IMR-90 (cell line): ENCODE data around the gene SIX5. TPM values are rescaled to one million over a fixed set of nuclear protein-coding genes. Genes with fewer than 3 reads are reported as not detected.

ENCODE experiments used
- ATAC-seq: fragments of 200-7000 bp; cut with Tn5 transposase; 2 replicates; pipeline ENCODE4 v1.9.1; 2020; ENCODE audit warnings: low read depth, mild to moderate bottlenecking, moderate library complexity
- BruUV-seq: library from RNA; stranded (reverse); fragments of 400-500 nt; replicated peaks from 2 replicates; lab custom pipeline; 2021; lab: Mats Ljungman, UMichigan
- CTCF ChIA-PET: fragments of 300-600 bp; formaldehyde crosslinking; extraction: SDS; loops from one replicate; lab custom pipeline; 2021; ENCODE audit warnings: antibody characterized with exemption; lab: Yijun Ruan, JAX
- POLR2A ChIA-PET: fragments of 300-600 bp; sonication (Branson Sonifier 250); formaldehyde crosslinking; loops from one replicate; lab custom pipeline; 2022; ENCODE audit warnings: antibody characterized with exemption; ENCODE audit not compliant: unreplicated experiment; lab: Charles Lee
- DNase-seq: peaks from one replicate; pipeline ENCODE4 v3.0.0; 2013
- H2AFZ ChIP-seq: replicated peaks from 2 replicates; pipeline ENCODE3; 2013; ENCODE audit warnings: low read length, mild to moderate bottlenecking; ENCODE audit not compliant: poor library complexity
- H2AK5ac ChIP-seq: 2 replicates; pipeline ENCODE4 v1.6.1; 2013; ENCODE audit warnings: low read depth, low read length, inconsistent platforms
- H2AK9ac ChIP-seq: replicated peaks from 2 replicates; pipeline ENCODE3; 2013; ENCODE audit warnings: mild to moderate bottlenecking, low read depth, low read length, moderate library complexity; ENCODE audit not compliant: poor library complexity
- H2BK120ac ChIP-seq: 2 replicates; pipeline ENCODE4 v1.6.1; 2013; ENCODE audit warnings: low read depth, low read length, inconsistent platforms
- H2BK15ac ChIP-seq: 3 replicates; pipeline ENCODE4 v1.6.1; 2013; ENCODE audit warnings: low read depth, low read length, inconsistent platforms
- H2BK20ac ChIP-seq: 2 replicates; pipeline ENCODE4 v1.6.1; 2013; ENCODE audit warnings: low read depth, mild to moderate bottlenecking, inconsistent platforms, low read length, moderate library complexity
- H2BK5ac ChIP-seq: 2 replicates; pipeline ENCODE4 v1.6.1; 2013; ENCODE audit warnings: mild to moderate bottlenecking, low read depth, low read length, inconsistent platforms; ENCODE audit not compliant: poor library complexity, severe bottlenecking
- H3K14ac ChIP-seq: replicated peaks from 2 replicates; pipeline ENCODE4 v1.6.1; 2013; ENCODE audit warnings: low read depth, low read length, inconsistent platforms
- H3K18ac ChIP-seq: 2 replicates; pipeline ENCODE4 v1.6.1; 2013; ENCODE audit warnings: low read depth, low read length, control low read depth
- H3K23ac ChIP-seq: 2 replicates; pipeline ENCODE4 v1.6.1; 2013; ENCODE audit warnings: low read depth, low read length, inconsistent platforms
- H3K27ac ChIP-seq: 2 replicates; pipeline ENCODE4 v1.5.1; 2013; ENCODE audit warnings: mild to moderate bottlenecking, control low read depth, low read length; ENCODE audit not compliant: insufficient read depth
- H3K27me3 ChIP-seq: 2 replicates; pipeline ENCODE4 v1.6.1; 2013; ENCODE audit warnings: low read length; ENCODE audit not compliant: control insufficient read depth, insufficient read depth
- H3K36me3 ChIP-seq: 2 replicates; pipeline ENCODE4 v1.6.1; 2013; ENCODE audit warnings: low read length, mixed read lengths; ENCODE audit not compliant: control insufficient read depth, insufficient read depth
- H3K4ac ChIP-seq: 2 replicates; pipeline ENCODE4 v1.6.1; 2013; ENCODE audit warnings: low read depth, low read length, inconsistent platforms
- H3K4me1 ChIP-seq: 2 replicates; pipeline ENCODE4 v1.6.1; 2013; ENCODE audit warnings: low read length, mixed read lengths; ENCODE audit not compliant: control insufficient read depth, insufficient read depth
- H3K4me2 ChIP-seq: 2 replicates; pipeline ENCODE4 v1.6.1; 2013; ENCODE audit warnings: low read depth, mild to moderate bottlenecking, control low read depth, low read length, moderate library complexity
- H3K4me3 ChIP-seq: 2 replicates; pipeline ENCODE4 v1.5.1; 2013; ENCODE audit warnings: low read depth, mild to moderate bottlenecking, control low read depth, low read length, moderate library complexity; ENCODE audit not compliant: insufficient read depth
- H3K56ac ChIP-seq: 2 replicates; pipeline ENCODE4 v1.6.1; 2013; ENCODE audit warnings: low read length, inconsistent platforms; ENCODE audit not compliant: insufficient read depth; ENCODE audit errors: extremely low read depth
- H3K79me1 ChIP-seq, 2 experiments: 2 replicates each; pipeline ENCODE4 v1.6.1; 2013; ENCODE audit warnings: low read length in 2 of 2, inconsistent platforms in 1 of 2, low read depth in 1 of 2
- H3K9ac ChIP-seq: 2 replicates; pipeline ENCODE4 v1.6.1; 2013; ENCODE audit warnings: low read depth, low read length, control low read depth
- H3K9me1 ChIP-seq: 2 replicates; pipeline ENCODE4 v1.6.1; 2013; ENCODE audit warnings: low read length, inconsistent platforms; ENCODE audit not compliant: insufficient read depth
- H3K9me3 ChIP-seq: 2 replicates; pipeline ENCODE4 v1.6.1; 2013; ENCODE audit warnings: low read length; ENCODE audit not compliant: control insufficient read depth, insufficient read depth
- H4K20me1 ChIP-seq: 2 replicates; pipeline ENCODE4 v1.6.1; 2013; ENCODE audit warnings: low read length, inconsistent platforms; ENCODE audit not compliant: insufficient read depth
- H4K5ac ChIP-seq: 2 replicates; pipeline ENCODE4 v1.6.1; 2013; ENCODE audit warnings: mild to moderate bottlenecking, low read depth, low read length, control low read depth
- H4K8ac ChIP-seq, 2 experiments: 2 replicates each; pipeline ENCODE4 v1.6.1; 2013; ENCODE audit warnings: low read depth in 2 of 2, low read length in 2 of 2, control low read depth in 1 of 2, inconsistent platforms in 1 of 2
- H4K91ac ChIP-seq: 2 replicates; pipeline ENCODE4 v1.6.1; 2013; ENCODE audit warnings: low read depth, low read length, inconsistent platforms; ENCODE audit not compliant: insufficient read depth
- POLR2A ChIP-seq: IDR thresholded peaks from 2 replicates; pipeline ENCODE4 v1.6.1; 2012; ENCODE audit warnings: mild to moderate bottlenecking, low read depth, low read length
- SMC3 ChIP-seq: fragments of 150-350 bp; IDR thresholded peaks from 2 replicates; pipeline ENCODE4 v1.6.1; 2016; ENCODE audit warnings: low read depth, mild to moderate bottlenecking, antibody characterized with exemption, low read length, moderate library complexity
- WGBS, 2 experiments: methylation state at CpG; one replicate each; pipeline versions ENCODE4 v1.1.5 to v1.1.7; 2013; ENCODE audit warnings: missing lambda C conversion rate in 2 of 2; ENCODE audit not compliant: insufficient read length in 1 of 2; ENCODE audit errors: extremely low coverage in 2 of 2; 5-methylcytosine and 5-hydroxymethylcytosine counted together
- dilution Hi-C: fragments of 300-500 bp; cut with HindIII; formaldehyde crosslinking; loops from one replicate; pipeline ENCODE4 v1.14.3; 2018; ENCODE audit warnings: low sequenced_read_pairs; ENCODE audit not compliant: unreplicated experiment
- in situ Hi-C: fragments of 300-500 bp; cut with MboI; formaldehyde crosslinking; loops from 3 replicates; pipeline ENCODE4 v1.14.3; 2019; ENCODE audit warnings: low sequenced_read_pairs, inconsistent platforms, mixed read lengths
- intact Hi-C: fragments of 100-400 bp; cut with micrococcal nuclease; formaldehyde crosslinking; loops from 2 replicates; pipeline ENCODE4 v1.10.0; 2022
- polyA plus RNA-seq, 3 experiments: library from polyadenylated mRNA; depleted of rRNA; stranded (reverse); fragments of >200 nt; gene quantifications; 2 replicates each; pipeline ENCODE4 v1.2.3, GENCODE V29; 2012; ENCODE audit warnings: low replicate concordance in 1 of 3
- total RNA-seq: library from RNA; depleted of rRNA; stranded (reverse); fragments of >200 nt; gene quantifications from 2 replicates; pipeline ENCODE4 v1.2.3, GENCODE V29; 2012

Gene SIX5
- total and polyA plus RNA-seq, 2 of the 4 experiments (the other 2 are of a cell fraction): 0.90 to 15.5 TPM

- Histone ChIP-seq H3K4ac (no peak overlapping the region), H4K5ac (no peak overlapping the region), H2AK9ac (no peak overlapping the region), H3K27me3 (no peaks in the 10 kb centered on the region), H3K36me3 (peaks cover 50% of the 10 kb centered on the region), H2BK120ac (no peak overlapping the region), H2AFZ (no peak overlapping the region), H3K4me2 (no peak overlapping the region), H3K23ac (no peak overlapping the region), H3K4me1 (peaks cover 9% of the 10 kb centered on the region), H4K91ac (no peak overlapping the region), H3K27ac (no peak overlapping the region), H3K4me3 (no peak overlapping the region), H2BK5ac (no peak overlapping the region), H2AK5ac (no peak overlapping the region), H4K8ac (no peak overlapping the region), H3K79me1 (peaks cover 24 to 70% of the 10 kb centered on the region in 2 experiments), H3K9ac (no peak overlapping the region), H3K14ac (no peak overlapping the region), H2BK20ac (no peak overlapping the region), H3K9me3 (no peaks in the 10 kb centered on the region), H3K9me1 (peaks cover 10% of the 10 kb centered on the region), H3K56ac (no peak overlapping the region), H2BK15ac (no peak overlapping the region), H3K18ac (no peak overlapping the region), H4K20me1 (peaks cover 4% of the 10 kb centered on the region; the same call in 1 of the 2 replicates)
- BruUV-seq: no TSS peak
- ATAC-seq (no peak), DNase-seq (no peak)
- in situ Hi-C loops (no loop called here), intact Hi-C loops (no loop called here), dilution Hi-C loops (no loop called here)
- TF ChIP-seq SMC3: no peak
- no peak for TF ChIP-seq POLR2A
- 100% methylated on average over 1 of the region's 15 CpGs; no CpG with 5 or more reads in 1 of the 2 experiments for WGBS, 2 experiments
- POLR2A ChIA-PET: no interaction called here
- CTCF ChIA-PET: interaction anchor here (1.1 kb wide), 1 partner anchor 11 kb away, joined by 6 read pairs; no protein-coding TSS in a partner anchor
Observed at GRCh38 chr19:45789035-45789786, 20.2 kb upstream of the SIX5 start.
